DMS79 (cell line): ENCODE results near the gene UPF1.

Experiments used
- DNase-seq: peaks from one replicate; lab custom pipeline; 2025; lab: John Stamatoyannopoulos, UW

The UPF1 gene

GRCh38 chr19:18831524-18832305, at the start of gene UPF1:
TSS of gene UPF1 (plus strand) at chr19:18831959. CDS start at chr19:18832210, 251 bp downstream.
- DNase-seq, result peak; percentile 66

GRCh38 chr19:18782559-18783225, 49.1 kb upstream of the UPF1 start:
- DNase-seq, result no peak

GRCh38 chr19:18783958-18784785, 47.6 kb upstream of the UPF1 start:
- no peak for DNase-seq

- DNase-seq, result no peak
These were observed 47.0 kb upstream of the UPF1 start for GRCh38 chr19:18784786-18785120.

GRCh38 chr19:18785179-18786124, 46.3 kb upstream of the UPF1 start:
- DNase-seq, result no peak

- no peak for DNase-seq
These were observed 43.0 kb upstream of the UPF1 start for GRCh38 chr19:18788529-18789421.

GRCh38 chr19:18789422-18789869, 42.3 kb upstream of the UPF1 start:
- DNase-seq, result no peak

- DNase-seq, result peak; percentile 12
These were observed 41.7 kb upstream of the UPF1 start for GRCh38 chr19:18789883-18790565.

GRCh38 chr19:18790566-18791314, 41.0 kb upstream of the UPF1 start, which contains the start of gene COMP:
TSS of gene COMP (minus strand) at chr19:18791305. CDS start at chr19:18791269, 36 bp downstream.
- DNase-seq, result no peak

GRCh38 chr19:18791315-18791678, 40.5 kb upstream of the UPF1 start:
- no peak for DNase-seq

- no peak for DNase-seq
These were observed 39.1 kb upstream of the UPF1 start for GRCh38 chr19:18792661-18793060.

GRCh38 chr19:18793144-18794028, 38.4 kb upstream of the UPF1 start:
- no peak for DNase-seq

- no peak for DNase-seq
These were observed 37.8 kb upstream of the UPF1 start for GRCh38 chr19:18794029-18794313.

- DNase-seq, result no peak
These were observed 37.1 kb upstream of the UPF1 start for GRCh38 chr19:18794692-18795091.

- DNase-seq, result no peak
These were observed 36.2 kb upstream of the UPF1 start for GRCh38 chr19:18795540-18795939.

- DNase-seq, result no peak
These were observed 35.5 kb upstream of the UPF1 start for GRCh38 chr19:18796239-18796638.

GRCh38 chr19:18798384-18799352, 33.1 kb upstream of the UPF1 start:
- DNase-seq, result no peak
